ENCODE measurements around the gene DCST1.

The DCST1 gene

DNA sequence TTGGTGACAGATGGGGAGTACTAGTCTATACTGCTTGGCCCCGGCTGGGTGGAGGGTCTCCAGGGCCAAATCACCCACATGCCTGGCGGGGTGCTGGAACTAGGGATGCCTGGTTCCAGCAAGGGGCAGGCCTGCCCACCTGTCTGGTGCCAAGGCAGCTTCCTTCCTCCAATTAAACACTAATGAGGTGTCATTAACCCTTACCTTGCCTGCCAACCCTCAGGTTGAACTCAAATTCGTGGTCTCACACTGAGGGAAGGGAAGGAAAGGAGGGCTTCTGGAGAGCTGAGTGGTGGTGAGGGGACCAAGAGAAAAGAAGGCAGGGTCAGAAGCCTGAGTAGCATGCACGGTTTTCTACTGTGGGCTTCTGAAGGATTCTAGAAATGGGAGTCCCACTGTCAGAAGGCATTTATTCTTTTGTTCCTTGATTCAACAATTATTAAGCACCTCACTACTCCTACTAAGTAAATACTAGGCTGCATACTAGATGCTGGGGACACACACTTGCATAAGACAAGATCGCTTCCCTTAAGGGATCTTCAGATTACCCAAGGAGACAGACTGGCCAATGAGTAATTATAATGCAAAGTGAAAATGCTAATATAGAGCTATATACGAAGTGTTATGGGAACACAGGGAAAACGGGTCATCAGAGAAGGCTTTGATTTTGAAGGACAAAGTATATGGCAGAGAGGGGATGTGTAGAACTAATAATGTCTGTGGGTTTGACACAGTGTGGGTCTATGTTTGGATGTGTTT is 39.1 kb downstream of the DCST1 start:
- Histone ChIP-seq H3K9ac (ENCODE audit: low read length) (no peak overlapping the region), H2AFZ (ENCODE audit: low read depth, low read length, severe bottlenecking) (no peak overlapping the region), H3K4me3 (ENCODE audit: insufficient read depth, low read length, poor library complexity, severe bottlenecking) (no peak overlapping the region), H3K27ac (ENCODE audit: low read depth, low read length) (no peak overlapping the region), H3K79me2 (ENCODE audit: insufficient read depth, low read length) (no peaks in the 10 kb centered on the region), H3F3A (ENCODE audit: insufficient read depth) (peaks cover 8% of the 10 kb centered on the region; the same call in 1 of the 2 replicates), H3K9me2 (replicated peaks; ENCODE audit: insufficient read depth, low read length) (no peaks in the 10 kb centered on the region), H3K27me3 (ENCODE audit: low read length) (no peaks in the 10 kb centered on the region), H3K36me3 (ENCODE audit: low read length) (no peaks in the 10 kb centered on the region), H3K4me2 (ENCODE audit: low read depth, low read length, poor library complexity, severe bottlenecking) (no peak overlapping the region), H4K20me1 (ENCODE audit: low read depth, low read length) (no peaks in the 10 kb centered on the region), H3K9me3 (ENCODE audit: insufficient read depth, low read length) (no peaks in the 10 kb centered on the region)
- no peak for TF ChIP-seq EZH2phosphoT487 (conservative IDR thresholded peaks at IDR 0.05; ENCODE audit: low read length)
- TF ChIP-seq, protein P1, sequence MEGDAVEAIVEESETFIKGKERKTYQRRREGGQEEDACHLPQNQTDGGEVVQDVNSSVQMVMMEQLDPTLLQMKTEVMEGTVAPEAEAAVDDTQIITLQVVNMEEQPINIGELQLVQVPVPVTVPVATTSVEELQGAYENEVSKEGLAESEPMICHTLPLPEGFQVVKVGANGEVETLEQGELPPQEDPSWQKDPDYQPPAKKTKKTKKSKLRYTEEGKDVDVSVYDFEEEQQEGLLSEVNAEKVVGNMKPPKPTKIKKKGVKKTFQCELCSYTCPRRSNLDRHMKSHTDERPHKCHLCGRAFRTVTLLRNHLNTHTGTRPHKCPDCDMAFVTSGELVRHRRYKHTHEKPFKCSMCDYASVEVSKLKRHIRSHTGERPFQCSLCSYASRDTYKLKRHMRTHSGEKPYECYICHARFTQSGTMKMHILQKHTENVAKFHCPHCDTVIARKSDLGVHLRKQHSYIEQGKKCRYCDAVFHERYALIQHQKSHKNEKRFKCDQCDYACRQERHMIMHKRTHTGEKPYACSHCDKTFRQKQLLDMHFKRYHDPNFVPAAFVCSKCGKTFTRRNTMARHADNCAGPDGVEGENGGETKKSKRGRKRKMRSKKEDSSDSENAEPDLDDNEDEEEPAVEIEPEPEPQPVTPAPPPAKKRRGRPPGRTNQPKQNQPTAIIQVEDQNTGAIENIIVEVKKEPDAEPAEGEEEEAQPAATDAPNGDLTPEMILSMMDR (IDR thresholded peaks at IDR 0.05; ENCODE audit: insufficient read depth, low read length, poor library complexity, severe bottlenecking), result no peak

DNA sequence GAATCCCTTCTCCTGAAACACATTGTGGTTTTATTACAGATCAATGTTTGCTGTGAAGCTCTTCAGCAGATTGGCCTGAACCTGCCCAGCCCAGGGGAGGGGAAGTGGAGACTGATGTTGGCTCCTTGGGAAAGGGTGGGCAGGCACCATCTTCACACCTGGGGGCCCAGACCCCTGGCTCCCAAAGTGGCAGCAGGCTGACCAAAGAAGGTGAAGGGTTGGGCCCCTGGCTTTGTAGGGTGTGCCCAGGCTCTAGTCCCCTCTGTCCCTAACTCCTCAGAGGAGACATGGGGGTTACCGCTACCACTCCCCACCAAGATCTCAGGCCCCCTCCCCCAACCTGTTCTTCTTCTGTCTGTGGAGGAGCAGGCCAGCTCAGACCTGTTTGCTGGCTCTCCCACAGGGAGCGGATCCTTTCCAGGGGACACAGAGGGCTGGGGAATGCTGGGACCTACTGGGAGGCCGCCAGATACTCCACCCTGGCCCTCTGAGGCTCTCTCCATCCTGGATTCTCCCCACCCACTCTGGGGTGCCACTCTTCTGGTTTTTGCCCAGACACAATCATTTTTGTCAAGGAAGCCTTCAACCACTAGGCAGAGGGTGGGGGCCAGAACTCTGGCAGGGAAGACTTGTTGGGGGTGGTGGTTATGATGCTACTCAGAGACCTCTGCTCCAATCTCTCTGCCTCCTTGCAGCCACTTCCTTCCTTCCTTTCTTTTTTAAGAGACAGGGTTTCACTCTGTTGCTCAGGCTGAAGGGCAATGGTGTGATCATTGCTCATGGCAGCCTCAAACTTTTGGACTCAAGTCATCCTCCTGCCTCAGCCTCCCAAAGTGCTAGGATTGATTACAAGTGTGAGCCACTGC is 40.0 kb downstream of the DCST1 start:
- no peak overlapping the region for H3K9ac ChIP-seq (ENCODE audit: low read length)
- no peak overlapping the region for H3K4me3 ChIP-seq (ENCODE audit: insufficient read depth, low read length, poor library complexity, severe bottlenecking)
- TF ChIP-seq, protein P1 (IDR thresholded peaks at IDR 0.05; ENCODE audit: insufficient read depth, low read length, poor library complexity, severe bottlenecking), result no peak
- no peak for TF ChIP-seq EZH2phosphoT487 (conservative IDR thresholded peaks at IDR 0.05; ENCODE audit: low read length)
- no peak overlapping the region for H2AFZ ChIP-seq (ENCODE audit: low read depth, low read length, severe bottlenecking)
- no peak overlapping the region for H3K27ac ChIP-seq (ENCODE audit: low read depth, low read length)
- H3F3A ChIP-seq (ENCODE audit: insufficient read depth), result peaks cover 8% of the 10 kb centered on the region; the same call in 1 of the 2 replicates
- H3K36me3 ChIP-seq (ENCODE audit: low read length), result no peaks in the 10 kb centered on the region
- H3K27me3 ChIP-seq (ENCODE audit: low read length), result no peaks in the 10 kb centered on the region
- H4K20me1 ChIP-seq (ENCODE audit: low read depth, low read length), result no peaks in the 10 kb centered on the region
- no peaks in the 10 kb centered on the region for H3K79me2 ChIP-seq (ENCODE audit: insufficient read depth, low read length)
- H3K9me3 ChIP-seq (ENCODE audit: insufficient read depth, low read length), result no peaks in the 10 kb centered on the region
- no peak overlapping the region for H3K4me2 ChIP-seq (ENCODE audit: low read depth, low read length, poor library complexity, severe bottlenecking)
- H3K9me2 ChIP-seq (replicated peaks; ENCODE audit: insufficient read depth, low read length), result no peaks in the 10 kb centered on the region

DNA sequence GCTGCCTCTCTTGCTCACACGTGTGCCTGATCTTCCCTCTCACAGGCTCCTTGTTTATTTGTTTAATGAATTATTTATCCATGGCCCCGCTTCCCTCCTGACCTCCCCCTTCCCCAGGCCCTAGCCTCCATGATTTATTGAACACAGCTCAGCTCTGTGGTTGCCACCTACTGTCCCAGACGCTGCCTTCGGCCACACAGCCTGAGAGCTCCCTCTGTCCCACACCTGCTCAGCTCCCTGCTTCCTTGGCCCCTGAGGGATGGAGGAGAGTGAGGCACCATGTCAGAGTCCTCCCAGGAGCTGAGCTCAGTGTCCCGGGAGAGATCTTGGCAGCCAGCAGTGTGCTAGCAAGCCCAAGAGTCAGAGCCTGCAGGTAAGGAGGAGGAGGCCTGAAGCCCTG is 41.9 kb downstream of the DCST1 start:
- Histone ChIP-seq H3K4me3 (ENCODE audit: insufficient read depth, low read length, poor library complexity, severe bottlenecking) (no peak overlapping the region), H2AFZ (ENCODE audit: low read depth, low read length, severe bottlenecking) (no peak overlapping the region), H3F3A (ENCODE audit: insufficient read depth) (peaks cover 8% of the 10 kb centered on the region; the same call in 1 of the 2 replicates), H3K9ac (ENCODE audit: low read length) (no peak overlapping the region), H3K36me3 (ENCODE audit: low read length) (no peaks in the 10 kb centered on the region), H3K79me2 (ENCODE audit: insufficient read depth, low read length) (no peaks in the 10 kb centered on the region), H3K27me3 (ENCODE audit: low read length) (no peaks in the 10 kb centered on the region), H3K9me2 (replicated peaks; ENCODE audit: insufficient read depth, low read length) (no peaks in the 10 kb centered on the region), H3K9me3 (ENCODE audit: insufficient read depth, low read length) (no peaks in the 10 kb centered on the region), H3K27ac (ENCODE audit: low read depth, low read length) (no peak overlapping the region), H3K4me2 (ENCODE audit: low read depth, low read length, poor library complexity, severe bottlenecking) (no peak overlapping the region), H4K20me1 (ENCODE audit: low read depth, low read length) (no peaks in the 10 kb centered on the region)
- TF ChIP-seq EZH2phosphoT487 (conservative IDR thresholded peaks at IDR 0.05; ENCODE audit: low read length), result no peak
- TF ChIP-seq, protein P1 (IDR thresholded peaks at IDR 0.05; ENCODE audit: insufficient read depth, low read length, poor library complexity, severe bottlenecking), result no peak
